ENCODE data around the gene MICAL3.

- no peak for TF ChIP-seq CTCF (IDR thresholded peaks at IDR 0.05; ENCODE audit: low read length)
- TF ChIP-seq EZH2 (optimal IDR thresholded peaks at IDR 0.05; ENCODE audit: low read depth, low read length), result no peak
- no peak for TF ChIP-seq EZH2phosphoT487 (IDR thresholded peaks at IDR 0.05; ENCODE audit: low read length)
Measured at GRCh38 chr22:17855572-17856290, 168.6 kb downstream of the MICAL3 start.

Data from MM.1S (cell line).